ENCODE results near the gene GABRP. TPM values are rescaled to one million over a fixed set of nuclear protein-coding genes. Genes with fewer than 3 reads are reported as not detected.

GABRP gene
- total RNA-seq, 1 donor from 2014 or later, result not detected

DNA sequence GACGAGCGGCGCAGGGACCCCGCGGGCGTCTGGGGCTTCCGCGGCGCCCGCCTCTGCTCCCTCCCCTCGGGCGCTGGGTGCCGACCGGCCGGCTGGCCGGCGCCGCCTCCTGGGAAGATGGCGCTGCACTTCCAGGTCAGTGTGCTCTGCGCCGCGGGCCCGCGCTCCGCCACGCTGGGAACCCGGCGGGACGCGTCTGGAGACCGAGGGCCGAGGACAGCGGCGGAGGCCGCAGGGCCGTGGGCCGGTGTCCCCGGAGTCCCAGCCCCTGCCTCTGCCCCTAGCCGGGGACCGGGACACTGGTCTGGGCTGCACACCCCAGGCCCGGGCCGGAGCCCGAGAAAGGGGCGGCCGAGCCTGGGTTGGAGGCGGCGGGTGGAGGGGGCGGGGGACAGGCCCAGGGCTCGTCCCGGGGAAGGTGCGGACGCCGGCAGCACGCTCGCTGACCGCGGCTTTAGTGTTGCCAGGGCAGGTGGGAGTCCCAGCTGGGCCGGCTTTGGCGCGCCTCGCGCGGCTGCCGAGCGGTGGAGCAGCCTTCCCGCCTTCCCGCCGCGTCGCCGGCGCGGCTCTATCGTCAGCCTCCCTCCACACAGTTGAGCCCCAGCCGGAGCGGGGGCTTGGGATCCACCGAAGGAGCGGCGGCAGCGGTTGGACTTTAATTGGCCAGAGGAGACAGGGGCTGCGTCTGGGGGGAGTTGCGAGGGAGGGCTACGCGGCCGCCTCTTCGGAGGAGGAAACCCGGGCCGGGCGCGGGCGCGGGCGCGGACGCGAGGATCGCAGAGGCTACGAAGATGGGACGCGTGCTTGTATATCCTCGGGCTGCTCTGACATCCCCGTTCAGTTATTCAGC lies 78.6 kb downstream of the GABRP start, which contains the start of gene RANBP17:
RANBP17 (plus strand) TSS at position 102 of the 850 bp plus-strand sequence.
- DNase-seq, result no peak

DNA sequence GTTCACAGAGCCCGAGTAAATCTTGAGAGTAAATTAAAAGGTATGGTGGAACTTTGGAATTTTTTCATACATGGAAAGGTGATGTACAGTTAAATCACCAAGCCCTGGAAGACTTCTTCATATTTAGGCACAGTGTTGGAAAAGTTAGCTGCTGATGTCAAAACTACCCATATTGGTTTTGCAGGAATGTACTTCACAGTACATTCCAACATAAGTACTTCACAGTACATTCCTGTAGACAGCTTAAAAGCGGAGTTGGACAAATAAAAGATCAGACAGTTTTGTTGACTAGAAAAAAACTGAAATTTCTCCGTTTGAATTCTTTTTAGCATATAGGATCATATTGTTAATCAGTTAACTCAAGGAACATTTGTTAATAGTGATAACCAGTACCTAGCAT lies 80.1 kb downstream of the GABRP start:
- DNase-seq, result no peak

Other genes with a start within 250 kb of the GABRP start
- gene RANBP17, start 78.3 kb downstream of the GABRP start, total RNA-seq, result 212 TPM

All from occipital lobe (tissue), 2 donors.